Peyer's patch (tissue), 4 donors: ENCODE results near the gene ADAMTSL2. TPM values are rescaled to one million over a fixed set of nuclear protein-coding genes. Genes with fewer than 3 reads are reported as not detected.
"Not testable (repeated sequence)": the region's sequence is repeated elsewhere in the genome, so short reads cannot be mapped to it uniquely, and the experiment has no call there.

Experiments
- DNase-seq, 3 donors: peaks; one replicate each; pipeline ENCODE4 v3.0.0-alpha.2; 2017 to 2019
- H3K27ac ChIP-seq, 4 donors: fragments of 200-600 bp; sonication (generic); one replicate each; pipeline ENCODE4 v1.5.1; 2016 to 2019
- H3K27me3 ChIP-seq, 2 donors: fragments of 200-600 bp; sonication (generic); one replicate each; pipeline ENCODE4 v1.5.1; 2019
- H3K36me3 ChIP-seq, 3 donors: fragments of 200-600 bp; sonication (generic); one replicate each; pipeline ENCODE4 v1.5.1; 2016 to 2019
- H3K4me1 ChIP-seq, 4 donors: fragments of 200-600 bp; sonication (generic); one replicate each; pipeline ENCODE4 v1.5.1; 2016 to 2019
- H3K4me3 ChIP-seq, 4 donors: fragments of 200-600 bp; sonication (generic); 1 replicate in 3 of 4; 2 replicates in 1 of 4; pipeline ENCODE4 v1.5.1; 2016 to 2019; ENCODE audit warnings: mild to moderate bottlenecking in 1 of 4
- H3K9me3 ChIP-seq, 4 donors: fragments of 200-600 bp; sonication (generic); one replicate each; pipeline ENCODE4 v1.5.1; 2016 to 2019; ENCODE audit warnings: mild to moderate bottlenecking in 1 of 4
- POLR2A ChIP-seq, 2 donors: fragments of 450-650 bp; IDR thresholded peaks; one replicate each; pipeline ENCODE4 v1.5.1; 2017; ENCODE audit warnings: antibody characterized with exemption in 2 of 2, mild to moderate bottlenecking in 2 of 2, moderate library complexity in 2 of 2
- total RNA-seq, 4 donors: library from RNA; depleted of rRNA; stranded (reverse); fragments of >200 nt; gene quantifications; one replicate each; pipeline ENCODE4 v1.1.0, GENCODE V29; 2016
- TF ChIP-seq, protein P1 (sequence below), 6 experiments: fragments of 450-650 bp in 4 of 6; fragments of 200-600 bp in 2 of 6; sonication (generic) in 1 of 6; IDR thresholded peaks; one replicate each; pipeline ENCODE4 v1.5.1; 2017 to 2019; ENCODE audit warnings: antibody characterized with exemption in 6 of 6, mild to moderate bottlenecking in 3 of 6, moderate library complexity in 1 of 6

Gene ADAMTSL2
- total RNA-seq, 4 donors from 2014 or later: 0.40 to 14.0 (median 1.8) TPM

DNA sequence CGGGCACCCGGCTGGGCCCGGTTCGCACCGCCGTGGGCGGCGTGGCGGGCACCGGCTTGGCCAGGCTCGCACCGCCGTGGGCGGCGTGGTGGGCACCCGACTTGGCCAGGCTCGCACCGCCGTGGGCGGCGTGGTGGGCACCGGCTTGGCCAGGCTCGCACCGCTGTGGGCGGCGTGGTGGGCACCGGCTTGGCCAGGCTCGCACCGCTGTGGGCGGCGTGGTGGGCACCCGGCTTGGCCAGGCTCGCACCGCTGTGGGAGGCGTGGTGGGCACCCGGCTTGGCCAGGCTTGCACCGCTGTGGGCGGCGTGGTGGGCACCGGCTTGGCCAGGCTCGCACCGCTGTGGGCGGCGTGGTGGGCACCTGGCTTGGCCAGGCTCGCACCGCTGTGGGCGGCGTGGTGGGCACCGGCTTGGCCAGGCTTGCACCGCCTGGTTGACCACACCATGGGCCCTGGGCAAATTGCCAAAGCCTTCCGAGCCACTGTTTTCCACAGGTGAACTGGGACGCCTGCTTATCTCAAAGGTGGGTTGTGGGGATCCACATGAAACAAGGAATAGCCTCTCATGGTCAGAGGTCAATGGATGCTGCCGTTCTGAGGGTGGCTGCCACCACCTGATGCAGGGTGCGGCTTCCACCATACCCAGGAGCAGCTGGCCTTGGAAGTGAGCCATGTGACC lies 28.2 kb downstream of the ADAMTSL2 start:
- no peak for TF ChIP-seq POLR2A (IDR thresholded peaks at IDR 0.05)
- TF ChIP-seq, protein P1, sequence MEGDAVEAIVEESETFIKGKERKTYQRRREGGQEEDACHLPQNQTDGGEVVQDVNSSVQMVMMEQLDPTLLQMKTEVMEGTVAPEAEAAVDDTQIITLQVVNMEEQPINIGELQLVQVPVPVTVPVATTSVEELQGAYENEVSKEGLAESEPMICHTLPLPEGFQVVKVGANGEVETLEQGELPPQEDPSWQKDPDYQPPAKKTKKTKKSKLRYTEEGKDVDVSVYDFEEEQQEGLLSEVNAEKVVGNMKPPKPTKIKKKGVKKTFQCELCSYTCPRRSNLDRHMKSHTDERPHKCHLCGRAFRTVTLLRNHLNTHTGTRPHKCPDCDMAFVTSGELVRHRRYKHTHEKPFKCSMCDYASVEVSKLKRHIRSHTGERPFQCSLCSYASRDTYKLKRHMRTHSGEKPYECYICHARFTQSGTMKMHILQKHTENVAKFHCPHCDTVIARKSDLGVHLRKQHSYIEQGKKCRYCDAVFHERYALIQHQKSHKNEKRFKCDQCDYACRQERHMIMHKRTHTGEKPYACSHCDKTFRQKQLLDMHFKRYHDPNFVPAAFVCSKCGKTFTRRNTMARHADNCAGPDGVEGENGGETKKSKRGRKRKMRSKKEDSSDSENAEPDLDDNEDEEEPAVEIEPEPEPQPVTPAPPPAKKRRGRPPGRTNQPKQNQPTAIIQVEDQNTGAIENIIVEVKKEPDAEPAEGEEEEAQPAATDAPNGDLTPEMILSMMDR (IDR thresholded peaks at IDR 0.05): no peak
- DNase-seq: no peak
- H3K36me3 ChIP-seq: no peaks in the 10 kb centered on the region
- H3K9me3 ChIP-seq: no peaks in the 10 kb centered on the region
- H3K4me1 ChIP-seq: peaks cover 0 to 17% (median 3%) of the 10 kb centered on the region in 4 donors
- H3K4me3 ChIP-seq: no peak overlapping the region
- H3K27ac ChIP-seq: peak overlapping the region in 1 of 4 donors; percentile 19
- no peaks in the 10 kb centered on the region for H3K27me3 ChIP-seq

DNA sequence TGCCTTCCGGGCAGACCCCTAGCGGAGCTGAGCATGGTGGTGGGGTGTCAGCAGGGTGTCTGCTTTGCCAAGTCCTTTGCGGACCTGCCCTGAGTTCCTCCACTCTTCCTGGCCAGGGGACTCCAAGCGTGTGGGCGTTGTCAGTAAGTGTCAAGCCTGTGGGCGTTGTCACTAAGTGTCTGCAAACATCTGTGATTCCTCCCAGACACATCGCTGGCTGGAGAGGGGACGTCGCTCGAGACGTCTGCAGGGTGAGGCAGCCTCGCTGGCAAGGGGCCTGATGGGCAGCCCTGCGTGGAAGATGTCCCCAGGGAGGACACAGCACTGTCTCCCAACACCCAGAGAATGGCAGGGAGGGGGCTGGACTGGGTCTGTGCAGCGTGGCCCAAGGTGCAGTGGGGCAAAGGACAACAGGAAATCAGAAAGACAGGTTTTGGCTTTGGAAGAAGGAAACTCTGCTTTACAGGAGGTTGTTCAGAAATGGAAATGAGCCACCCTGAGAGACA lies 28.8 kb downstream of the ADAMTSL2 start:
- no peaks in the 10 kb centered on the region for H3K9me3 ChIP-seq
- peak overlapping the region in 1 of 4 donors; percentile 19 for H3K27ac ChIP-seq
- no peaks in the 10 kb centered on the region for H3K27me3 ChIP-seq
- H3K4me1 ChIP-seq: peaks cover 0 to 11% (median 3%) of the 10 kb centered on the region in 4 donors
- DNase-seq: peak in 2 of 3 donors; percentile 57
- H3K36me3 ChIP-seq: no peaks in the 10 kb centered on the region
- H3K4me3 ChIP-seq: no peak overlapping the region
- TF ChIP-seq, protein P1 (IDR thresholded peaks at IDR 0.05): no peak
- no peak for TF ChIP-seq POLR2A (IDR thresholded peaks at IDR 0.05)

DNA sequence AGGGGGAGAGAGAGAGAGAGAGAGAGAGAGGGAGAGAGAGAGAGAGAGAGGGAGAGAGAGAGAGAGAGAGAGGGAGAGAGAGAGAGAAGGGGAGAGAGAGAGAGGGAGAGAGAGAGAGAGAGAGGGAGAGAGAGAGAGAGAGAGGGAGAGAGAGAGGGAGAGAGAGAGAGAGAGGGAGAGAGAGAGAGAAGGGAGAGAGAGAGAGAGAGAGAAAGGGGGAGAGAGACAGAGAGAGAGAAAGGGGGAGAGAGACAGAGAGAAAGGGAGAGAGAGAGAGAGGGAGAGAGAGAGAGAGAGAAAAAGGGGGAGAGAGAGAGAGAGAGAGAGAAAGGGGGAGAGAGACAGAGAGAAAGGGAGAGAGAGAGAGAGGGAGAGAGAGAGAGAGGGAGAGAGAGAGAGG lies 29.3 kb downstream of the ADAMTSL2 start:
- DNase-seq, H3K9me3 ChIP-seq, H3K4me1 ChIP-seq, H3K27me3 ChIP-seq, H3K4me3 ChIP-seq, H3K27ac ChIP-seq, H3K36me3 ChIP-seq: not testable (repeated sequence)

DNA sequence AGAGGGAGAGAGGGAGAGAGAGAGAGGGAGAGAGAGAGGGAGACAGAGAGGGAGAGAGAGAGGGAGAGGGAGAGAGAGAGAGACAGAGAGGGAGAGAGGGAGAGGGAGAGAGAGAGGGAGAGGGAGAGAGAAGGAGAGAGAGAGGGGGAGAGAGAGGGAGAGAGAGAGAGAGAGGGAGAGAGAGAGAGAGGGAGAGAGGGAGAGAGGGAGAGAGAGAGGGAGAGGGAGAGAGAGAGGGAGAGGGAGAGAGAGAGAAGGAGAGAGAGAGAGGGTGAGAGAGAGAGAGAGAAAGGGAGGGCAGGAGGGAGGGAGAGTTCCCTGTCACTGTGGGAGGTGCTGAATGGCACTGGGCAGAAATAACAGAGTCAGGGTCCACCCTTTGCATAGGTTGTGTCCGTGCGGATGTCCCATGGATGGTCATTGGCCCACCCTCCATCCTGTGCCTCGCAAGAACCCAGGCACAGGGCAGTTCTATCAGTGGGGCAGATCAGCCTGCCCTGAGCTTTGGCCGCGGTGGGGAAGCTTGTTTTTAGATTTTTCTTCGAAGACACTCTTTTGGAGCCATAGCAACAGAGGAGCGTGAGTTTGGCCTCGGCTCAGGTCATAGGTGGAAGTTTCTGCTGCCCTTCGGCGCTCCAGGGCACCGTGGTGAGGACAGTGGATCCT lies 30.1 kb downstream of the ADAMTSL2 start:
- peak overlapping the region in 1 of 4 donors; percentile 27 for H3K27ac ChIP-seq
- no peaks in the 10 kb centered on the region for H3K9me3 ChIP-seq
- no peaks in the 10 kb centered on the region for H3K27me3 ChIP-seq
- H3K4me3 ChIP-seq: no peak overlapping the region
- H3K36me3 ChIP-seq: no peaks in the 10 kb centered on the region
- no peak for DNase-seq
- TF ChIP-seq, protein P1 (IDR thresholded peaks at IDR 0.05): no peak
- no peak for TF ChIP-seq POLR2A (IDR thresholded peaks at IDR 0.05)
- H3K4me1 ChIP-seq: peaks cover 0 to 8% (median 3%) of the 10 kb centered on the region in 4 donors

DNA sequence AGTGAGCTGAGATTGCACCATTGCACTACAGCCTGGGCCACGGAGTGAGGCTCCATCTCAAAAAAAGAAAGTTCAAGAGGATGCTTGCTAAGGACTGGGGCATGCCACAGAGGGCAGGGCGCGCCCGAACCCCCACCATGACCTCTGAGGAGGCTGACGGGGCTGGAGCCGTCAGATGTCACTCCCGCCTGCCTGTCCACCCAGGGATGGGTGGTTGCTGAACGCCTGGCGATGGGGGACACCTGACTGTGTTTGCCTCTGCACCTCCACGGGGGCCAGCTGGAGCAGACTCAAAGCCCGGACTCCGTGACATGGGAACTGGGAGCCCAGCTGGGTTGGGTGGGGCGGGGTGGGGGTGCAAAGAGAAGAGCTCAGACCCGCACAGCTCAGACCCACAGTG lies 31.9 kb downstream of the ADAMTSL2 start:
- H3K27ac ChIP-seq: no peak overlapping the region
- DNase-seq: no peak
- H3K9me3 ChIP-seq: no peaks in the 10 kb centered on the region
- no peak overlapping the region for H3K4me3 ChIP-seq
- no peaks in the 10 kb centered on the region for H3K36me3 ChIP-seq
- H3K27me3 ChIP-seq: no peaks in the 10 kb centered on the region
- TF ChIP-seq, protein P1 (IDR thresholded peaks at IDR 0.05): no peak
- no peak for TF ChIP-seq POLR2A (IDR thresholded peaks at IDR 0.05)
- H3K4me1 ChIP-seq: peaks cover 0 to 8% (median 3%) of the 10 kb centered on the region in 4 donors

DNA sequence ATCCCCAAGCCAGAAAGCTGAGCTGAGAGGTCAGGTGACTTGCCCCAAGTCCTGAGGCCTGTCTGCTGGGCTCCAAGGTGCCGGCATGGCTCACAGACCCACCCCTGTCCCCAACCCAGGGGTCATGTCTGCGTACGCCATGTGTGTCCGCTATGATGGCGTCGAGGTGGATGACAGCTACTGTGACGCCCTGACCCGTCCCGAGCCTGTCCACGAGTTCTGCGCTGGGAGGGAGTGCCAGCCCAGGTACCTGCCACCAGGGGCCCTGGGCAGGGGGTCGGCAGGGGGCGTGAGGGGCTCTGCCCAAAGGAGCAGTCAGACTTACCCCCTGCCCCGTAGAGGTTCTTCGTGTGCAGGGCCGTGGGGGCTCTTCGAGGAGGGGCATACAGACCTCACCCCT lies 32.3 kb downstream of the ADAMTSL2 start:
- Histone ChIP-seq H3K27me3 (no peaks in the 10 kb centered on the region), H3K9me3 (no peaks in the 10 kb centered on the region), H3K4me3 (no peak overlapping the region), H3K4me1 (peaks cover 0 to 8% (median 3%) of the 10 kb centered on the region in 4 donors), H3K27ac (no peak overlapping the region), H3K36me3 (no peaks in the 10 kb centered on the region)
- TF ChIP-seq POLR2A (IDR thresholded peaks at IDR 0.05): no peak
- TF ChIP-seq, protein P1 (IDR thresholded peaks at IDR 0.05): no peak
- DNase-seq: no peak
